Measurements from ENCODE around the gene DUOX1.

DUOX1 gene

GRCh38 chr15:45166834-45167630 lies 37.2 kb downstream of the DUOX1 start:
- peak overlapping the region; percentile 58 for H3K4me3 ChIP-seq (ENCODE audit: low read depth, low read length)

DNA sequence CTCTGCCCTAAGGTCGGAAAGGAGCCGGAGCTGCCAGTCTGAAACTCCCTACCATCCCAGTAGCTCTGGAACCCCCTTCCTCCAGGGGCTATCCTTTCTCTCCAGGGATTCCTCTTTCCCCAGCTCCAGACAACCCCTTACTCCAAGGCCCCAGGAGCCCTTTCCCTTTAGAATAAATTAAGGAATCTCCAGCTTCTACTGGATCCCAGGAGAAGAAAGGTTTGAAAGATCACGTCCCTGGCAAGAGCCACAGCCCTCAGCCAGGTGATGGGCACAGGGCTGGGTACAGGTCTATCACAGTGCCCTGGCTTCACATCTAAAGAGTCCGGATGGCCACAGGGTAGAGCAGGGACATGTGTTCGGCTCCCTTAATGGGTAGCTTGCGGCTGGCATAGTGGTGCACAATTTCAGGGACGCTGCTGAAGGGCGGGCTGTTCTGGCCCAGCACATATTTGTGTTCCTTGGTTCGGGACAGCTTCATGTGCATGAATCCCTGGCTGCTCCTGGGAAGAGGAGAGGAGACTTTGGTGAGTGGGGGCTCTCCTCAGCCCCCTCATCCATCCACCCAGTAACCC lies 37.9 kb downstream of the DUOX1 start:
- H3K4me3 ChIP-seq (ENCODE audit: low read depth, low read length) = no peak overlapping the region

GRCh38 chr15:45168286-45168685 lies 38.5 kb downstream of the DUOX1 start:
- no peak overlapping the region for H3K4me3 ChIP-seq (ENCODE audit: low read depth, low read length)

- H3K4me3 ChIP-seq (ENCODE audit: low read depth, low read length) = no peak overlapping the region
These were observed 39.2 kb downstream of the DUOX1 start for GRCh38 chr15:45168751-45169551.

- no peak overlapping the region for H3K4me3 ChIP-seq (ENCODE audit: low read depth, low read length)
These were observed 40.0 kb downstream of the DUOX1 start for GRCh38 chr15:45169608-45170480.

- no peak overlapping the region for H3K4me3 ChIP-seq (ENCODE audit: low read depth, low read length)
These were observed 42.1 kb downstream of the DUOX1 start for GRCh38 chr15:45171912-45172311.

DNA sequence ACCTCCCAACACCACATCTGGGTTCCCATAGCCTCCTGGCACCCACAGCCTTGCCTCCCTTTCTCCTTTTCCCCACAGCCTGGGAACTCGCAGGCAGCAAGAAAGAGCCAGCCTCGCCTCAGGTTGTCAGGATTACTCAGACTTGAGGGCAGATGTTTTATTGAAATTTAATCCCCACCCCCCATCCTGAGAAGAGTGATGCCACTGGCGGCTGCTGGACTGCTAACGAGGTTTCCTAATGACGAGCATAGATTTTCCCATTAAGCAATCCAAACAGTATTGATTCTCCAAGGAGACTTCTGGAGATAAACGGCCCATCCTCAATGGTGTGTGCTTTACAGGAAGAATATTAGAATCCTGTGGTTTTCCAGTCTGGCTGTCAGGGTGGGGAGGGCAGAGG lies 44.3 kb downstream of the DUOX1 start:
- no peak overlapping the region for H3K4me3 ChIP-seq (ENCODE audit: low read depth, low read length)

DNA sequence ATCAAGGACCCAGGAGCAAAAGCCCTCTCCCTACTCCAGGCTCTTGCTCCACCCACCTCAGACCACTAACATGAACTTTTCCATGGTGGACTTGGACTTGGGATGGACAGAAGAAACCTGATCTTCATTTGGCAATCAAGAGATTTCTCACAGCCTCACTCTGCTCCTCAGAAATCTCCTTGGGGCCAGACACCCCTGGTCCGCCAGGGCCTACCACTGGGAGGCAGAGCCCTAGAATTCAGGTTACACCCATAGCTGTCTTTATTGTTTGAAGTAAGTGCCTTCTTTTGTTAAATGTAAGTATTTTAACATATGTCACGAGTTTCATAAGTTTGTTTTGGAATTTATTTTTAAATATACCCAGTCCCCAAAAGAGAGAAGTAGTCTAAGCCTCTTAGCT lies 44.8 kb downstream of the DUOX1 start:
- no peak overlapping the region for H3K4me3 ChIP-seq (ENCODE audit: low read depth, low read length)

GRCh38 chr15:45177285-45177684 lies 47.5 kb downstream of the DUOX1 start:
- no peak overlapping the region for H3K4me3 ChIP-seq (ENCODE audit: low read depth, low read length)

DNA sequence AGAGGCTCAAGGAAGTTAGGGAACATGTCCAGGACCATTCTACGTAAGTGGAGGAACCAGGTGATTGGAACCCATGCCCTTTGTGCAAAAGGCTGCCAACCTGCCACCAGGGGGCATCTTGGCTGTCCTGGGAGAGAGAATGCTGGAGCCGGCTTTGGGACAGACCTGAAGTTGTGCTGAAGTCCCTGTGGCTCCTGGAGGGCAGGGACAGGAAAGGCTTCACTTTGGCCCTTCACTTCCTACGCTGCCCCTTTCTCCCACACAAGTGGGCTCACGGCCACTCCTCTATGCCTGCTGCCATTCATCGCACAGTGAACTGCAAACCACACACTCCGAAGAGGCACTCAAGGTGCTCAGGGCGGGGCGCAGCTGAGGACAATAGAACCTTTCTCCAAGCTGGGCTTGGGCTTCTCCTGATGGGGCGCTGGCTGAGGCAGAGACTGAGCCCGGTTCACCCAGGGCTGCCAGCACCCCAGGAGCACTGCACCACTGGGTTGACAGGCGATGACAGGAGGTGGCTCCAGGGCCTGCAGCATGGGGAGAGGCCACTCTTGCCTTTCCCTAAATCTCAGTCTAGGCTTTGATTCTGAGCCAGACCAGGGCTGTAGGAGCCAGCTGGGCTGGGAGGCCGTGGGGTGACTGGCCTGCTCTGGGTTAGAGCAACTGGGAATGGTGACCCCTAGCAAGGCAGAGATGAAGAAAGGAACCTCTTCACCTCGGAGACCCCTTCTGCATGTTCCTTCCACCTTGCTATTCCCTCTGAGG lies 49.6 kb downstream of the DUOX1 start:
- H3K4me3 ChIP-seq (ENCODE audit: low read depth, low read length) = no peak overlapping the region

- H3K4me3 ChIP-seq (ENCODE audit: low read depth, low read length) = no peak overlapping the region
These were observed 50.4 kb downstream of the DUOX1 start for GRCh38 chr15:45180201-45180600.

DNA sequence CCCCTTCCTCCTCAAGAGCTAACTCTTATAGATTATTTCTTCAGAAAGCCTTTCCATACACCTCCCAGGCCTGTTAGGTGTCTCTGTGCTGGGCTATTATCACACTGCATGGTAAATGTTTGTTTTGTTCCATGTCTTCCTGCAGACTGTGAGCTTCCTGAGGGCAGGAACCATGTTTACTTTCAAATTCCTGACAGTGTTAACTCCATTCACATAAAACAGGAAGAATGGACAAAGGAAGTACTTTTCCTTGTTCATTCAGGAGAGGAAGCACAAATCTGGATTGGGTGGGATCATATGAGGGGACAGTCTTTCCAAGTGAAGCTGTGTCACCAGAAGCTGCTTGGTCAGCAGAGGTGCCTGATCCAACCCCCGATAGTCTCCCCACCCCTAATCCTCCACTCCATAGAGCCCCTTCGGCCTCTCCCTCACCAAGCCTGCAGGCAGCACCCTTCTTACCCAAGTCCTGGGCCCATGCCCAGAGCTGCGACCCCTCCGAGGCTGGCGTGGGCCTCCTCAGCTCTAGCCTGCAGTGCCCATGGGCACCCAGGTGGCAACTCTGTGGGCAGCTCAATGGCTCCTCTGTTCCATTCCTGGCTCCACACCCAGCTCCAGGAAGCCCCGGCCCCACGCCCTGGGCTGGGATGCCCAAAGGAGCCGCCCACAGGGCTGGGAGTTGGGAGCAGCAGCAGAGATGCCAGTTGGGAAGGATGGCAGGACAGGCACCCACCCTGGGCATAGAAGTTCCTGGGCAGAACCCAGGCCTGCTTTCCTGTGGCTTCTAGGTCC lies 51.0 kb downstream of the DUOX1 start:
- H3K4me3 ChIP-seq (ENCODE audit: low read depth, low read length) = no peak overlapping the region

DNA sequence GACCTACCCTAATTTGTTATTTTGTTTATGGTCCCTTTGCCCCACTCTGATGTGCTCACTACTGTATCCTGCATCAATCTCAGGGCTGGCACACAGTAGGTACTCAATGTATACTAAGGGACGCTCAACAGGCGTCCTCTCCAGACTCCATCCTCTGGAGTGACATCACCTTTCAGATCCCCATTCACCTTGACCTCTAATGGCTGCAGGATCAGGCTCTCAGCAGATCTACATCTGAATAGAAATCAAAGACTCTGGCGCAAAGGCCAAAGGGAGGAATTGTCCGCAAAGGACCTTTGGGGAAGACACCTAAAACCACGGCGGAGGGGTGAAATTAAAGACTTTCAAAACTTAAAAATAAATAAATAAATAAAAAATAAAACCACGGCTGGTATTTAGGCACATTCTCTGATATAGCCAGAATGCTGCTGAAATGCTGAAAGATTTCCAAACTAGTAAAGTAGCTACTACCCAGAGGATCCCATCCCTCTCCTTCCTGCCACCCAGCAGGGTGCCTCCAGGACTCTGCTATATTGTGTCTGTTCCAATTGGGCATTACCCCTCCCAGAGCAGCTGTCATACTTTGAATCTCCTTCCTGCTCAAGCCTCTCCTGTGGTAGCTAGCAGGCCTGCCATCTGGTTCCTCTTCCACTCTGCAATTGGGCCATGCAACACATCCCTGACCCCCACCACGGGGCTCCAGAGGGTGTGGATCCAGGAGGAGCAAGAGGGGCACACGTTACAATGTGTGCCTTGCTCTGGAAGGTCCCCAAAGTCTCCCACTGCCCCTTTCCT lies 51.9 kb downstream of the DUOX1 start:
- H3K4me3 ChIP-seq (ENCODE audit: low read depth, low read length) = no peak overlapping the region

GRCh38 chr15:45182996-45183395 lies 53.2 kb downstream of the DUOX1 start:
- H3K4me3 ChIP-seq (ENCODE audit: low read depth, low read length) = no peak overlapping the region

DNA sequence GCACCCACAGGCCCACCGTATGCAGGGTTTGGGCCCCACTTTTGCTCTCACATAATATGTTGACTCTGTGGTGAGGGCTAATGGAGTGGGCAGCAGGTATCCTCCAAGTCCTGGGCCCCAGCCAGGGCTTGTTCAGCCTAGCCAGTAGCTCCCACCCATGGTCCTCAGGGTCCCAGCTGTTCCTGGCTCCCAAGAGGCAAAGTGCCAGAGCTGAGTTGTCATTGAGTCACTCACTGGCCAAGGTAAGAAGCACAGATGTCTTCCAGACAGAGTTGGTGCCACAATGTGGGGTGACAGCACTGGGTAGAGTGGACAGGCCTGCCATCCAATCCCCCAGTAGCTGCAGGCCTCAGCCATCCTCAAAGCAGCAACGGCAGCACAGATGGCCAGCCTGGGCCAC lies 53.7 kb downstream of the DUOX1 start:
- no peak overlapping the region for H3K4me3 ChIP-seq (ENCODE audit: low read depth, low read length)

DNA sequence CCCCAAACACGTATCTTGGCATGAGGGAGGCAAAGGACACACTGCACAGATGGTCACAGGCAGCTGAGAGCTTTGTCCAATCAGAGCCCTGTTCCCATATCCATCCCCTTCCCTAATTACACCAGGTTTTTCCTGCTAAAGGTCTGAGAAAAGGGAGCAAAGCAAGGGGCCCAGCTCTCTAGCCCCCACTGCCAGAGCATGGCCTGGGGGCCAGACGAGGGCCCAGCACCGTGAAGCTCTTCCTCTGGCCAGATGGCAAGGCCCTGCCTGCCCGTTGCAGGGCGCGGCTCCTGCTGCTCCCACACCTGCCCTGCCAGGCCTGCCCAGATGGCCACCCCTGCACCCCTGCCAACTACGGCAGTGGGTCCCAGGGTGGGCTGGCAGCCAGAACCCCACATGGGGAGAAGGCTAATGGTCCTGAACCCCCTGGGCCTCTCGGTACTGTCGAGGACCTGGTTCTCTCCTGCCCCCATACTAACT lies 54.8 kb downstream of the DUOX1 start:
- H3K4me3 ChIP-seq (ENCODE audit: low read depth, low read length) = no peak overlapping the region

GRCh38 chr15:45185069-45185779 lies 55.4 kb downstream of the DUOX1 start:
- H3K4me3 ChIP-seq (ENCODE audit: low read depth, low read length) = no peak overlapping the region

All from iPS-11a (cell line).